A549 (cell line): Measurements from ENCODE around the gene HP. TPM values are rescaled to one million over a fixed set of nuclear protein-coding genes. Genes with fewer than 3 reads are reported as not detected.

ENCODE experiments used
- ATAC-seq, 2 experiments: fragments of 200-7000 bp in 1 of 2; fragments of >200 bp in 1 of 2; cut with Nextera tagmentation in 1 of 2; cut with Tn5 transposase in 1 of 2; 3 replicates each; pipeline versions ENCODE4 v1.8.0 to v1.9.1; 2018 to 2020; ENCODE audit warnings: mild to moderate bottlenecking in 1 of 2, moderate library complexity in 1 of 2
- CTCF ChIA-PET: fragments of 300-600 bp; sonication (Branson Sonifier 250); formaldehyde crosslinking; extraction: SDS; loops from one replicate; lab custom pipeline; 2021; ENCODE audit warnings: antibody characterized with exemption, inconsistent platforms; lab: Yijun Ruan, JAX
- POLR2A ChIA-PET: fragments of 350-600 bp; formaldehyde crosslinking; extraction: SDS; loops from one replicate; lab custom pipeline; 2021; ENCODE audit warnings: antibody characterized with exemption, inconsistent platforms; lab: Yijun Ruan, JAX
- DNase-seq, 2 experiments: peaks; one replicate each; pipeline versions ENCODE4 v3.0.0 to v3.0.0-alpha.2; 2011 to 2016; ENCODE audit warnings: low read depth in 1 of 2, low spot score in 1 of 2
- FAIRE-seq: peaks from 2 replicates; lab custom pipeline; 2011; peaks lifted over from hg19 to GRCh38; lab: Jason Lieb, UNC
- H3K27ac ChIP-seq, 2 experiments: fragments of >200 bp; sonication (Bioruptor Twin); formaldehyde crosslinking; 3 replicates each; pipeline ENCODE4 v1.5.1; 2016 to 2017
- H3K4me1 ChIP-seq: fragments of >200 bp; sonication (Bioruptor Twin); formaldehyde crosslinking; 3 replicates; pipeline ENCODE4 v1.6.1; 2016
- H3K4me2 ChIP-seq: fragments of >200 bp; sonication (Bioruptor Twin); formaldehyde crosslinking; 3 replicates; pipeline ENCODE4 v1.6.1; 2016
- H3K4me3 ChIP-seq: fragments of >200 bp; sonication (Bioruptor Twin); formaldehyde crosslinking; 3 replicates; pipeline ENCODE4 v1.5.1; 2016
- H3K9me3 ChIP-seq: fragments of >200 bp; sonication (Bioruptor Twin); formaldehyde crosslinking; 3 replicates; pipeline ENCODE4 v1.6.1; 2016
- CBX8 ChIP-seq: fragments of 200-600 bp; sonication (generic); IDR thresholded peaks from 2 replicates; pipeline ENCODE4 v1.6.1; 2016
- CEBPB ChIP-seq, 2 experiments: fragments of >200 bp in 1 of 2; sonication (Bioruptor Twin) in 1 of 2; formaldehyde crosslinking in 1 of 2; IDR thresholded peaks; 2 replicates each; pipeline ENCODE4 v1.6.1; 2012 to 2016
- CHD2 ChIP-seq: fragments of 150-350 bp; IDR thresholded peaks from 2 replicates; pipeline ENCODE4 v1.6.1; 2014; ENCODE audit warnings: low read length; ENCODE audit not compliant: partially characterized antibody
- CHD4 ChIP-seq: fragments of 200-600 bp; sonication (generic); IDR thresholded peaks from 2 replicates; pipeline ENCODE4 v1.6.1; 2016; ENCODE audit warnings: antibody characterized with exemption, mild to moderate bottlenecking, borderline replicate concordance
- EHF ChIP-seq: fragments of 250-450 bp; sonication (Bioruptor Pico); IDR thresholded peaks from 2 replicates; pipeline ENCODE4 v1.5.0; 2020; ENCODE audit warnings: mild to moderate bottlenecking
- EHMT2 ChIP-seq: fragments of 200-600 bp; sonication (generic); IDR thresholded peaks from 2 replicates; pipeline ENCODE4 v1.6.1; 2016; ENCODE audit warnings: antibody characterized with exemption, low read depth, mild to moderate bottlenecking, moderate library complexity
- EP300 ChIP-seq, 2 experiments: fragments of >200 bp; sonication (Bioruptor Twin); formaldehyde crosslinking; IDR thresholded peaks; 2 replicates in 1 of 2; 3 replicates in 1 of 2; pipeline ENCODE4 v1.6.1; 2016 to 2017
- GATA3 ChIP-seq: IDR thresholded peaks from 2 replicates; pipeline ENCODE4 v1.6.1; 2012; ENCODE audit warnings: borderline replicate concordance
- HOXB13 ChIP-seq: fragments of 250-450 bp; sonication (Bioruptor Pico); IDR thresholded peaks from 2 replicates; pipeline ENCODE4 v1.5.0; 2020; ENCODE audit warnings: low read depth, mild to moderate bottlenecking, moderate library complexity
- JUN ChIP-seq, 2 experiments: fragments of >200 bp; sonication (Bioruptor Twin); formaldehyde crosslinking; IDR thresholded peaks; 2 replicates in 1 of 2; 3 replicates in 1 of 2; pipeline ENCODE4 v1.6.1; 2016 to 2017
- PBX3 ChIP-seq: IDR thresholded peaks from 2 replicates; pipeline ENCODE4 v1.6.1; 2012
- RARB ChIP-seq: fragments of 250-450 bp; sonication (Bioruptor Pico); IDR thresholded peaks from 2 replicates; pipeline ENCODE4 v1.8.0; 2021; ENCODE audit warnings: mild to moderate bottlenecking, moderate library complexity
- REST ChIP-seq: fragments of 200-600 bp; sonication (generic); IDR thresholded peaks from 2 replicates; pipeline ENCODE4 v1.6.1; 2016; ENCODE audit warnings: antibody characterized with exemption, mild to moderate bottlenecking, moderate library complexity
- SMC3 ChIP-seq: fragments of >200 bp; sonication (Bioruptor Twin); formaldehyde crosslinking; IDR thresholded peaks from 3 replicates; pipeline ENCODE4 v1.6.1; 2018; ENCODE audit warnings: inconsistent platforms
- TFCP2L1 ChIP-seq: fragments of 250-450 bp; sonication (Bioruptor Pico); IDR thresholded peaks from 2 replicates; pipeline ENCODE4 v1.5.0; 2021; ENCODE audit warnings: mild to moderate bottlenecking
- TP53 ChIP-seq: fragments of 250-450 bp; sonication (Bioruptor Pico); IDR thresholded peaks from 2 replicates; pipeline ENCODE4 v1.5.0; 2021; ENCODE audit warnings: mild to moderate bottlenecking, moderate library complexity
- ZNF302 ChIP-seq: fragments of 250-450 bp; sonication (Bioruptor Pico); IDR thresholded peaks from 2 replicates; pipeline ENCODE4 v1.9.0; 2021; ENCODE audit warnings: inconsistent platforms, mild to moderate bottlenecking, moderate library complexity
- whole genome bisulfite sequencing: methylation state at CpG from one replicate; pipeline ENCODE4 v1.1.6; 2017; ENCODE audit errors: missing lambda C conversion rate; 5-methylcytosine and 5-hydroxymethylcytosine counted together
- polyA plus RNA-seq, 4 experiments: library from polyadenylated mRNA; depleted of rRNA in 3 of 4; stranded (reverse); fragments of >200 nt; fragmentation: RNase III in 1 of 4; extraction: RNeasy Plus Mini Kit Qiagen cat#74134 plus additional on column Dnase treatment in 1 of 4; gene quantifications; 2 replicates in 3 of 4; 3 replicates in 1 of 4; pipeline ENCODE4 v1.2.3, GENCODE V29; 2011 to 2017
- TF ChIP-seq, protein P1 (sequence below): fragments of 250-450 bp; sonication (Bioruptor Pico); IDR thresholded peaks from 2 replicates; pipeline ENCODE4 v1.5.0; 2021; ENCODE audit warnings: mild to moderate bottlenecking, moderate library complexity, borderline replicate concordance

HP gene
- polyA plus RNA-seq, 2 of the 4 experiments (the other 2 are of a cell fraction): 0.23 TPM; not detected in 1

DNA sequence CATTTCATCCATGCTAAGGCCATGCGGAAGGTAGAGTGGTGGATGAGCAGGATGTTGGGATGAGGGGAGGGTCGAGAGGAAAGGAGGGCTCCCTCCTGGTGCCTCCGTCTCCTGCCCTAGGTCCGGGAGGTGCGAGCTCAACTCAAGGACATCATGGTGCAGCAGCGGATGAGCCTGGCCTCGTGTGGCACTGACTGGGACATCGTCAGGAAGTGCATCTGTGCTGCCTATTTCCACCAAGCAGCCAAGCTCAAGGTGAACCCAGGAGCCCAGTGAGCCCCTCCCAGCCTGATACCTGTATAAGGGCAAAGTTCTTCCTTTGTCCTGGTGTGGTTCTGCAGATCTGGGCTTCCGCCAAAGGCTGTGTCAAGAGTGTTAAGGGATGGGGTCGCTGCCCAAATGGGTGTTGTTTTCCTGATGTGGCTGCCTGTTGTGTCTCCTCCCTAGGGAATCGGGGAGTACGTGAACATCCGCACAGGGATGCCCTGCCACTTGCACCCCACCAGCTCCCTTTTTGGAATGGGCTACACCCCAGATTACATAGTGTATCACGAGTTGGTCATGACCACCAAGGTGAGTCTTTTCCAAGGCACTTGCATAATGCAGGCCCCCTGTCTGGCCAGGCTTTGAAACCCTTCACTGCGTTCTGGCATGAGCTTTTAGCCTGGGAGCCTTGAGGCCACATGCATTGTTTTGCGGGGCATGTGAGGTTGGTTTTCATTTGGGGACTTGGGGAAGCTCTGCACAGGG lies 54.2 kb downstream of the HP start (continued):
- TF ChIP-seq GATA3 (no peak), EP300 (IDR thresholded peaks at IDR 0.05) (no peak), REST (no peak)

- TF ChIP-seq HOXB13 (CRISPR knock-in tag) (no peak), CBX8 (no peak), EP300 (IDR thresholded peaks at IDR 0.05) (no peak), CEBPB (IDR thresholded peaks at IDR 0.05) (no peak), TP53 (no peak), SMC3 (no peak), EHMT2 (no peak), TFCP2L1 (no peak), REST (no peak), ZNF302 (no peak), CHD4 (no peak)
- TF ChIP-seq, all 56 proteins: peak for 0
- Histone ChIP-seq H3K4me3 (no peak overlapping the region), H3K4me1 (no peaks in the 10 kb centered on the region), H3K9me3 (no peaks in the 10 kb centered on the region), H3K27ac (no peak overlapping the region), H3K4me2 (no peak overlapping the region)
- ATAC-seq (no peak), DNase-seq (no peak), FAIRE-seq (no peak)
- ChIA-PET POLR2A (no interaction called here), CTCF (interaction anchor here (0.6 to 1.8 kb wide), 3 partner anchors 10 to 1598 kb away, joined by 3 to 5 read pairs (median 5); no protein-coding TSS in a partner anchor)
- 93% methylated on average over 12 of the region's 12 CpGs for WGBS
These were observed 55.0 kb downstream of the HP start for GRCh38 chr16:72109300-72109699.

DNA sequence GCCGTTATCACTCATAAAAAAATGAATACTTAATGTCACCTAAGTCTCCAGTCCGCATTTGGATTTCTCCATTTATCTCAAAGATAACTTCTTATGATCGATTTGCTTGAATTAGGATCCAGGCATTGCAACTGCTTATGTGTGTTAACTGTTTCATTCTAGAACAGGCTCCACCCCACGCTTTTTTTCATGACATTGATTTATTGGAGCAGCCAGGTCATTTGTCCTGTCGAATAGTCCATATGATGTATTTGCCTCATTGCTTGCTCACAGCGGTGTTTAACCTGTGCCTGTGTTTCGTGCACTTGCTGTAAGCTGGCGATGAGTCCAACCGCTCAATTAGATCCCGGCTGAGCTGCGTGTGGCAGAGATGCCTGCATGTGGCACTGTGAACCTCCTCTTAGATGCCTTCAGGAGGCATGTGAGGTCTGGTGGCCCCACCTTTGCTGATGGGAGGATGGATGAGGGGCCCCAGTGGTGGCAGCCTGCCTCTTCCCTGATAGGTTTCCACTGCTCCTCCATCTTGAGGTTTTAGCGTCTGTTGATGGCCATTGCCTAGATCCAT lies 55.7 kb downstream of the HP start:
- POLR2A ChIA-PET: interaction anchor here (0.7 kb wide), 1 partner anchor 132 kb away, joined by 3 read pairs; no protein-coding TSS in a partner anchor
- H3K4me1 ChIP-seq: no peaks in the 10 kb centered on the region
- ATAC-seq: no peak
- no peak overlapping the region for H3K27ac ChIP-seq
- TF ChIP-seq EHMT2 (no peak), SMC3 (no peak), GATA3 (no peak), RARB (CRISPR knock-in tag) (no peak), EHF (CRISPR knock-in tag) (no peak), EP300 (IDR thresholded peaks at IDR 0.05) (no peak), CHD2 (no peak), JUN (IDR thresholded peaks at IDR 0.05) (no peak), PBX3 (no peak)
- TF ChIP-seq, protein P1, sequence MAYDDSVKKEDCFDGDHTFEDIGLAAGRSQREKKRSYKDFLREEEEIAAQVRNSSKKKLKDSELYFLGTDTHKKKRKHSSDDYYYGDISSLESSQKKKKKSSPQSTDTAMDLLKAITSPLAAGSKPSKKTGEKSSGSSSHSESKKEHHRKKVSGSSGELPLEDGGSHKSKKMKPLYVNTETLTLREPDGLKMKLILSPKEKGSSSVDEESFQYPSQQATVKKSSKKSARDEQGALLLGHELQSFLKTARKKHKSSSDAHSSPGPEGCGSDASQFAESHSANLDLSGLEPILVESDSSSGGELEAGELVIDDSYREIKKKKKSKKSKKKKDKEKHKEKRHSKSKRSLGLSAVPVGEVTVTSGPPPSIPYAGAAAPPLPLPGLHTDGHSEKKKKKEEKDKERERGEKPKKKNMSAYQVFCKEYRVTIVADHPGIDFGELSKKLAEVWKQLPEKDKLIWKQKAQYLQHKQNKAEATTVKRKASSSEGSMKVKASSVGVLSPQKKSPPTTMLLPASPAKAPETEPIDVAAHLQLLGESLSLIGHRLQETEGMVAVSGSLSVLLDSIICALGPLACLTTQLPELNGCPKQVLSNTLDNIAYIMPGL (CRISPR knock-in tag): no peak
- TF ChIP-seq, all 56 proteins: peak for 0
- 89% methylated on average over 11 of the region's 12 CpGs for WGBS
- DNase-seq (no peak), FAIRE-seq (no peak)
- CTCF ChIA-PET: interaction anchor here (1.3 to 2.3 kb wide), 3 partner anchors 10 to 15 kb away, joined by 4 to 11 read pairs (median 5); no protein-coding TSS in a partner anchor
- Histone ChIP-seq H3K9me3 (no peaks in the 10 kb centered on the region), H3K4me3 (no peak overlapping the region), H3K4me2 (no peak overlapping the region)
